Neuronal stem cell (in vitro differentiated cells): ENCODE data around the gene AMMECR1.

Source experiments
- DNase-seq: peaks from one replicate; pipeline ENCODE4 v3.0.0-alpha.2; 2013; ENCODE audit warnings: low spot score
- H2AFZ ChIP-seq: one replicate; pipeline ENCODE4 v1.6.1; 2013; ENCODE audit warnings: mild to moderate bottlenecking, low read length, inconsistent platforms
- H2AK5ac ChIP-seq: 2 replicates; pipeline ENCODE4 v1.6.1; 2013; ENCODE audit warnings: low read depth, mild to moderate bottlenecking, inconsistent platforms, low read length, moderate library complexity, mixed read lengths
- H2BK120ac ChIP-seq: 2 replicates; pipeline ENCODE4 v1.6.1; 2013; ENCODE audit warnings: low read depth, mild to moderate bottlenecking, inconsistent platforms, low read length, moderate library complexity, mixed read lengths
- H2BK12ac ChIP-seq: one replicate; pipeline ENCODE4 v1.6.1; 2013; ENCODE audit warnings: low read length, inconsistent platforms
- H2BK15ac ChIP-seq: 2 replicates; pipeline ENCODE4 v1.6.1; 2013; ENCODE audit warnings: mild to moderate bottlenecking, low read length, inconsistent platforms, mixed read lengths
- H2BK5ac ChIP-seq: one replicate; pipeline ENCODE4 v1.6.1; 2013; ENCODE audit warnings: inconsistent platforms, mild to moderate bottlenecking, low read length, moderate library complexity
- H3K14ac ChIP-seq: one replicate; pipeline ENCODE4 v1.6.1; 2013; ENCODE audit warnings: low read length, inconsistent platforms
- H3K18ac ChIP-seq: 2 replicates; pipeline ENCODE4 v1.6.1; 2013; ENCODE audit warnings: low read length, inconsistent platforms
- H3K23ac ChIP-seq: 2 replicates; pipeline ENCODE4 v1.6.1; 2013; ENCODE audit warnings: low read depth, mild to moderate bottlenecking, mixed read lengths, low read length, inconsistent platforms; ENCODE audit not compliant: poor library complexity
- H3K27ac ChIP-seq: replicated peaks from 3 replicates; pipeline ENCODE4 v1.5.1; 2013; ENCODE audit warnings: low read length, inconsistent platforms
- H3K27me3 ChIP-seq, 3 experiments: 2 replicates each; pipeline ENCODE4 v1.6.1; 2013; ENCODE audit warnings: low read length in 3 of 3, mild to moderate bottlenecking in 2 of 3, inconsistent platforms in 1 of 3, low read depth in 1 of 3, mixed read lengths in 1 of 3, moderate library complexity in 1 of 3; ENCODE audit not compliant: control insufficient read depth in 3 of 3, insufficient read depth in 3 of 3
- H3K36me3 ChIP-seq, 2 donors: replicated peaks in 1 of 2; 2 replicates each; pipeline ENCODE4 v1.6.1; 2013; ENCODE audit warnings: low read length in 2 of 2; ENCODE audit not compliant: control insufficient read depth in 2 of 2, insufficient read depth in 2 of 2
- H3K4ac ChIP-seq: 2 replicates; pipeline ENCODE4 v1.6.1; 2013; ENCODE audit warnings: inconsistent platforms, mild to moderate bottlenecking, low read length, moderate library complexity
- H3K4me1 ChIP-seq, 2 donors: 1 replicate in 1 of 2; 2 replicates in 1 of 2; pipeline ENCODE4 v1.6.1; 2013; ENCODE audit warnings: low read length in 2 of 2, low read depth in 1 of 2; ENCODE audit not compliant: control insufficient read depth in 2 of 2, insufficient read depth in 1 of 2
- H3K4me2 ChIP-seq: one replicate; pipeline ENCODE4 v1.6.1; 2013; ENCODE audit warnings: mild to moderate bottlenecking, low read length, inconsistent platforms; ENCODE audit not compliant: insufficient read depth, poor library complexity, severe bottlenecking
- H3K4me3 ChIP-seq, 2 donors: 2 replicates each; pipeline ENCODE4 v1.5.1; 2013; ENCODE audit warnings: low read length in 2 of 2, mild to moderate bottlenecking in 2 of 2, inconsistent platforms in 1 of 2, moderate library complexity in 1 of 2
- H3K79me1 ChIP-seq: one replicate; pipeline ENCODE4 v1.6.1; 2013; ENCODE audit warnings: low read depth, mild to moderate bottlenecking, inconsistent platforms, low read length, moderate library complexity
- H3K9ac ChIP-seq: one replicate; pipeline ENCODE4 v1.6.1; 2013; ENCODE audit warnings: mild to moderate bottlenecking, low read depth, low read length, inconsistent platforms; ENCODE audit not compliant: poor library complexity
- H3K9me3 ChIP-seq, 2 donors: replicated peaks in 1 of 2; 2 replicates each; pipeline versions ENCODE3 to v1.6.1; 2013; ENCODE audit warnings: low read length in 2 of 2, mild to moderate bottlenecking in 2 of 2, inconsistent platforms in 1 of 2, low read depth in 1 of 2, mixed read lengths in 1 of 2, moderate library complexity in 1 of 2; ENCODE audit not compliant: control insufficient read depth in 2 of 2, insufficient read depth in 1 of 2
- H4K8ac ChIP-seq: one replicate; pipeline ENCODE4 v1.6.1; 2013; ENCODE audit warnings: low read depth, mild to moderate bottlenecking, inconsistent platforms, low read length, moderate library complexity
- H4K91ac ChIP-seq: one replicate; pipeline ENCODE4 v1.6.1; 2013; ENCODE audit warnings: low read length, low read depth, mild to moderate bottlenecking, inconsistent platforms; ENCODE audit not compliant: poor library complexity
- WGBS, 2 donors: extraction: QIAGEN DNeasy Blood & Tissue Kit; methylation state at CpG; one replicate each; pipeline ENCODE4 v1.1.7; 2013; ENCODE audit warnings: missing lambda C conversion rate in 2 of 2, mixed read lengths in 1 of 2; ENCODE audit not compliant: insufficient read length in 2 of 2, insufficient replicate concordance in 1 of 2; ENCODE audit errors: extremely low coverage in 2 of 2; 5-methylcytosine and 5-hydroxymethylcytosine counted together

The AMMECR1 gene

DNA sequence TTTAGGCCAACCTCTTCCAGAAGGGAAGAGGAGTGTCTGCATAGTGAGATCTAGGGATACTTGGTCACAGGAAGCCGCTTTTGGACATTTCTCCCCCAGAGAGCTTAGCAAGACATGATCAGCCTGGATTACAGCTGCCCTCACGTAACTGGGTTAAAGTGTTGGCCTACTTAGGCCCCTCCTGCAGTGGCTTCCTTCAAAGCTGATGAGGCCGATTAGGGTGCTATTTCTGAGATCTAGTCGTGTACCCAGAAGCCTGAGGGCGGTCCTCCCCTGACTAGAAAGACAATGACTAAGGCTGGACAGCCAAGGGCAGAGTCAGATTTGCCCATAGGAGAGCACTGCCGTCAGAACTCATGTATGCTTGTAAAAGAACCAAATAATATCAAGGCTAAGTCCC lies 135.0 kb downstream of the AMMECR1 start:
- Histone ChIP-seq H3K23ac (no peak overlapping the region), H3K27me3 (no peaks in the 10 kb centered on the region)

DNA sequence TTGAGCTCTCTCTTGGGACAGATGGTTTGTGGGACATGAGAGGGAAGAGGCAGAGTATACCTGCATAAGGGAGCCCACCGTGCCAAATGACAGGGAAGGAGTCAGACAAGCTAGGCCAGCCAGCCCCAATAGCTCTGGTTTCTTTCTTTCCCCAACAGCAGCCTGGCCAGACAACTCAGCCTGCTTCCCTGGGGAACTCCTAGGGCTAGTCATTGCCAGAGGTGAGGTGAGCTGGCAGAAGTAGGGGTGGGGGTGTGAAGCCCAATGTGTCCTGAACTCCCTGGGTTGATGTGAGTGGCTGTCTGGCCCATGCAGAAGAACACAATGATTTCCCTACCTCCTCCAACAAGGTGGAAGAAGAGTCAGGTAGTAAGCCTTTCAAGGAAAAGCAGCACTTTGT lies 135.5 kb downstream of the AMMECR1 start:
- Histone ChIP-seq H3K4me3 (no peak overlapping the region), H2BK5ac (no peak overlapping the region), H3K27me3 (no peaks in the 10 kb centered on the region), H3K27ac (no peak overlapping the region), H3K79me1 (peaks cover 2% of the 10 kb centered on the region), H3K4me2 (no peak overlapping the region), H2AK5ac (no peak overlapping the region), H3K9me3 (no peaks in the 10 kb centered on the region), H3K36me3 (peaks cover 1 to 2% of the 10 kb centered on the region in 2 donors), H4K8ac (no peak overlapping the region), H3K4me1 (no peaks in the 10 kb centered on the region), H2BK12ac (no peak overlapping the region), H3K18ac (no peak overlapping the region), H2AFZ (no peak overlapping the region), H2BK15ac (no peak overlapping the region), H2BK120ac (no peak overlapping the region), H3K4ac (no peak overlapping the region), H4K91ac (no peak overlapping the region), H3K9ac (no peak overlapping the region), H3K23ac (no peak overlapping the region), H3K14ac (no peak overlapping the region)
- no CpG with 5 or more reads among the region's 1 CpG for WGBS, 2 donors
- DNase-seq = no peak

More for the DNA sequence above, 135.0 kb downstream of the AMMECR1 start:
- DNase-seq = no peak
- no peak overlapping the region for H2AK5ac ChIP-seq
- H3K27ac ChIP-seq = no peak overlapping the region
- no peak overlapping the region for H3K4me3 ChIP-seq
- no peak overlapping the region for H3K18ac ChIP-seq
- H2BK5ac ChIP-seq = no peak overlapping the region
- peaks cover under 1% of the 10 kb centered on the region for H3K79me1 ChIP-seq
- peaks cover 1 to 2% of the 10 kb centered on the region in 2 donors for H3K36me3 ChIP-seq
- no peak overlapping the region for H2BK15ac ChIP-seq
- H3K4ac ChIP-seq = no peak overlapping the region
- H3K9ac ChIP-seq = no peak overlapping the region
- H4K91ac ChIP-seq = no peak overlapping the region
- H2BK120ac ChIP-seq = no peak overlapping the region
- no peaks in the 10 kb centered on the region for H3K4me1 ChIP-seq
- WGBS, 2 donors = no CpG with 5 or more reads among the region's 6 CpGs
- no peaks in the 10 kb centered on the region for H3K9me3 ChIP-seq
- no peak overlapping the region for H2BK12ac ChIP-seq
- H2AFZ ChIP-seq = no peak overlapping the region
- H4K8ac ChIP-seq = no peak overlapping the region
- H3K4me2 ChIP-seq = no peak overlapping the region
- H3K14ac ChIP-seq = no peak overlapping the region

DNA sequence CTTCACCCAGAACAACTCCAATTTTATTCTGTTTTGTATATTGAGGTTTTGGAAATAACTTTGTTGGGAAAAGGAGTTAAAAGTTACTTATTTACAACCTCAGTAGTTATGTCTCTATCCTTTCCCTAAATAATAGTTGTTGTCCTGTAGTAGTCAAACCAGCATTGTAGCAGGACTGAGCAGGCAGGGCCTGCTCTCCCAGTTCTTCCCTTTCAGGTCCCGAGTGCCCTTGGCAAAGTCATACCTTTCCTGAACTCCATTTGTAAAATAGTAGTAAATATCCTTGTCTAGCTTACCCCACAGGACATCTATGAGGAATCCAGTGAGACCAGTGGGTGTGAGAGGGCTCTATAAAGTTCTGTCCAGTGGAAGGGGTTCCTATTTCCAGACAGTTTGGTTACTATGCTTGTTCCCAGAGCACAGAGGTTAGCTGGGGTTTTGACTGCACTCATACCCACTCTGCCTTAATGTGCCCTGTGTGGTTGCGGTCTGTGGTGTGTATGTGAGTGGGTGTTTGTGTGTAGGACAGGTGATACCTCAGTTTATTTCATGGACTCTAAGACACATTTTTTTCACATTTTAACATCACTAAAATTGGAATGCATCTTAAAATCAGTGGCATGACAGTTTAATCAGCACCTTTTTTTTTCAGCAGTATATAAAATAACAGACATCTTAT lies 136.3 kb downstream of the AMMECR1 start:
- Histone ChIP-seq H2BK12ac (no peak overlapping the region), H3K14ac (no peak overlapping the region), H3K4ac (no peak overlapping the region), H3K23ac (no peak overlapping the region), H3K36me3 (peaks cover 1 to 2% of the 10 kb centered on the region in 2 donors), H3K9ac (no peak overlapping the region), H2BK120ac (no peak overlapping the region), H4K91ac (no peak overlapping the region), H2BK5ac (no peak overlapping the region), H2AK5ac (no peak overlapping the region), H2BK15ac (no peak overlapping the region), H3K4me2 (no peak overlapping the region), H3K27me3 (no peaks in the 10 kb centered on the region), H2AFZ (no peak overlapping the region), H3K27ac (no peak overlapping the region), H3K79me1 (peaks cover 2% of the 10 kb centered on the region), H3K4me1 (no peaks in the 10 kb centered on the region), H4K8ac (no peak overlapping the region), H3K9me3 (no peaks in the 10 kb centered on the region), H3K18ac (no peak overlapping the region), H3K4me3 (no peak overlapping the region)
- no CpG with 5 or more reads among the region's 2 CpGs for WGBS, 2 donors
- DNase-seq = no peak

DNA sequence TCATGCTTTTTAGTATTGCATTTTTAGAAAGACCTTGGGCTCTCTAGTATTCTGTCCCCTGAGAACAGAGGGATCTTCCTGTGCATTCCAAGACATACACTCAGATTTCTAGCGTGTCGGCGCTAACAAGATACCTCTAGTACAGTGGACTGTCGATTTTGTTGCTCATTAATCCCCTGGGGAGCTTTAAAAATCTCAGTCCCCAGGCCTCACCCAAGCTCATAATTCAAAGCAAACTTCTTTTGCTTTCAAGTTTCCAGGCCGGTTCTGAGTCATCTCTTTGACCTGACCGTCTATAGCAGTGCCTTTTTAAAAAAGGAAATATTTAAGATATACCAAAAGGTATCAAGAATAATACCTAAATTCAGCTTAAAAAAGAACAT lies 137.0 kb downstream of the AMMECR1 start:
- Histone ChIP-seq H2BK12ac (no peak overlapping the region), H3K36me3 (peaks cover 1 to 4% of the 10 kb centered on the region in 2 donors), H3K9ac (no peak overlapping the region), H3K79me1 (peaks cover 3% of the 10 kb centered on the region), H2AFZ (no peak overlapping the region), H4K8ac (no peak overlapping the region), H3K4me1 (no peaks in the 10 kb centered on the region), H3K27me3 (no peaks in the 10 kb centered on the region), H2BK120ac (no peak overlapping the region), H3K14ac (no peak overlapping the region), H3K4me3 (no peak overlapping the region), H3K18ac (no peak overlapping the region), H4K91ac (no peak overlapping the region), H3K23ac (no peak overlapping the region), H2BK15ac (no peak overlapping the region), H3K9me3 (no peaks in the 10 kb centered on the region), H3K4me2 (no peak overlapping the region), H3K4ac (no peak overlapping the region), H2BK5ac (no peak overlapping the region), H3K27ac (no peak overlapping the region), H2AK5ac (no peak overlapping the region)
- no peak for DNase-seq
- WGBS, 2 donors = no CpG with 5 or more reads among the region's 6 CpGs
